CD1c-positive myeloid dendritic cell (primary cell): ENCODE data around the gene ST14.
"Not testable (repeated sequence)": the region's sequence is repeated elsewhere in the genome, so short reads cannot be mapped to it uniquely, and the experiment has no call there.

Experiments used
- DNase-seq: peaks from one replicate; pipeline ENCODE4 v3.0.0-alpha.2; 2016; ENCODE audit errors: extremely low spot score

Gene ST14

DNA sequence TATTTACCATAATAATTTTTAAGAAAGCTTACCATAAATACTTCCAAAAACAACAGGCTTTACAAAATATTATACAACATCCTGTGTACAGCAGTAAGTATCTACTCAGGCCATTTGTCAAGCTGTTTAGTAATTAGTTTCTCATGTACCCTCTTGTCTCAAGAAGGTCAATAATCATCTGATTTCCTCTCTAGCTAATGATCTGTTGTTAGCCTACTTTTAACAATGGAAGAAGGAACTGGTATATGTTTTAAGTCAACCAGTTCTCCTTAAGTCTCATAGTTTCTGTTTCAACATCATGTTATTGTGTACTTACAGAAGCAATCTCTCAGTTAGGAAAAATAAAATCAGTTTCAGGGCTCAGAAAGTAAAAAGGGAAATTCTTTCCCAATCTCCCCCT lies 73.9 kb downstream of the ST14 start:
- not testable (repeated sequence) for DNase-seq

DNA sequence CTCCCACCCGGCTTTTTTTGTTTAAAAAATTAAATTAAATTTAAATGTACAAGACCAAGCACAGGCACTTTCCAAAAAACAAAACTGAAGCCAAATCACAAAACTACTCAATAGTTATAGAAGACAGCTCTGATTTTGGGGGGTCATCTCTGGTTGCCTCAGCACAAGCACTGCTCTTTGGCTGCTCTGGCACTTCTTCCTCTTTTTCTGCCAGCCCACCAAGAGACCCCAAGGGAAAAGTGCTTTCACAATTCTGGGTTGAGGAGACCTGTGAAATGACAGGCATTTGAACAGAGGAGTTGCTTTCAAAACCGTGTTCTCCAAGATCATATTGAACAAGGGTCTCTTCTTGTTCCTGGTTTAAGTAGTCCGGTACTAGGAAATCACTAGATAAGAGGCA lies 74.3 kb downstream of the ST14 start:
- DNase-seq: not testable (repeated sequence)

DNA sequence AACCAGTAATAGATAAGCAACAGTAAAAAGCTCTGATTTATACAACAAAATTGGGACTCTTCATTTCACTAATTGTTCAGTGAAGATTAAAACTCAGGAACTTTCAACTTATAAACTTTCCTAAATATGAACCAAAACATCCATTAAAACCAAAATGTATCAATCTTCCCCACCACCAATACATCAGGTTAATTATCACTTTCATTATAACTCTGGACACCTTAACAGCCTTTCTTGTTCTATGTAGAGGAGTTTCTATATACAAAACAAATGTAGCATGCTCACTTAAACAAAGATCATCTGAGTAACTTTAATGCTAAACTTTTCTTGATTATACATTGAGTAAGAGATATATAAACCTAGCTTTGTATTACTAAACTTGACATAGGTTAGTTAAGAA lies 74.7 kb downstream of the ST14 start:
- DNase-seq: no peak

DNA sequence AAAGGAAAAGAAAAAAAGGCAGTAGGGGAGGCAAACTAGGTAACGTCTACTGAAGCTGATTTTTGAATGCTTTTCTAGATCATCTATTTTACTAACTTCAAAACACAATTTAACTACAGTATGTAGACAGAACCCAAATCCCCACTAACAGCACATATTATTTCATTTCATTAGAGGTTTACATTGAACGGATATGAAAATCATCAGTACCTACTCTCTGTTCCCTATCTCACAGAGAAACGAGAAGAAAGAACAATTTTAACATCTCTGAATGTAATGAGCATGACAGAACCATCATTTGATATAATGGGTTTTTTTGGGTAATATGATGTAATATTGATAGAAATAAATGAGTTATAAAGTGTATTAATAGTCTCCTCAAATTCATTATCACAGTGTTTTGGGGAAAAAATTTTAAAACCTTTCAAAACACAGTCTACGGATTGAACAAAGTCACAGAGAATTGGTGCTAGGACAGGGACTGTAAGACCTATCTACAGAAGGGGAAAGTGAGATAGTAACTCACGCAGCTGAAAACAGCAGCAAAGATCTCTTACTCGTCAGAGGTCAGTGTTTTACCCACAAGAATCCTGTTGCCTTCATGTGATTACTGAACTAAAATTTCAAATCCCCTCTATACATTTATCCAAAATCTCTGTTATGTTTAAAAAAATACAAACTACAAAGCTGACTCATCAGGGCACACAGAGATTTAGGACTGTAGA lies 77.9 kb downstream of the ST14 start:
- DNase-seq: no peak

DNA sequence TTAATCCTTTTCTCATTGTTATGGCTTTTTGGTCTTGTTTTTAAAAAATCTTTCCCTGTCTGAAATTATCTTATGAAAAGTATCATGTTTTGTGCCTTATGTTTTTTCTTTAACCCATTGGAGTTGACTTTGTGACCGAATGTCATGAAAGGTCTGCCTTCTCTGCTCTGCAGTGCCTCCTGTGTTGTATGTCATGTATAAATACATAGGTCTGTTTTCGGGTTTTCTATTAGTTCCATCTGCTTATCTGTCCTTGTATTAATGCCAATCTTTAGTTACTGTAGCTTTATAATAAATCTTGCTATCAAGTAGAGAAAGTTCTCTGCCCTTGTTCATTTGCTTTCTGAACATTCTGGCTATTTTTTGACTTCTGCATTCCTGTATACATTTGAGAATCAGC lies 82.1 kb downstream of the ST14 start:
- DNase-seq: no peak

DNA sequence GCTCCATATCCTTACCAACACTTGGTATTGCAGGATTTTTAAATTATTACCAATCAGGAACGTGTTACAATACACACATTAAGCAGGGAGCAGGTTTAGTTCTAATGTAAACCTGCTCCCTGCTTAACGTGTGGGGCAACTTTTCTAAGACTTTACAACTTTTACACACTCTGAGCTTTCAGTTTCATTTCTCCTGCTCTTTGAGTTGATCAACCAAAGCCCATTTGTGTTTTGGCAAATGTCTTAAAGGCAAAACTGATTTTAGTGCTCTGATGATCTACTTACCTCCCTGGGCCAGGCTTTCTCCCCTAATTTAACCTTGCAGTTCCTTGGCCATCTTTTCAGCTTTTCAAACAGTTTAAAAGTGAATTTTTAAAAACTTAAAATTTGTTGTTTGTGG lies 84.2 kb downstream of the ST14 start:
- no peak for DNase-seq

DNA sequence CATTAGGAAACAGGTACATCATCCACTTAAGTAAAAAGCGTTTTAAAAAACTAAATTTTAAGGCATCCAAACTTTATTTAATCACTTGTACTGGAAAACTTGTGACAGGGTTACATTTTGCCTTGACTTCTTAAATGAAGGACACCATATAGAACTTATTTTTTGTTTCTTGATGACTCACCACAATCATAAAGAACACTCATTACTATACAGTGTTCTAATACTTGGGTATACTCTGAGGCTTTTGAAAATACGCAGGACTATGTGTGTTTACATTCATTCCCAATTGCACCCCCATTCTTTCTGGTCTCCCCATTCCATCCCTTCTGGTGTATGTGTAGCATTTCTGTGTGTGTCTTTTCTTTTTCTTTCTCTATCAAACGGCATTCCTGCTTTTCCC lies 85.3 kb downstream of the ST14 start:
- DNase-seq: no peak

DNA sequence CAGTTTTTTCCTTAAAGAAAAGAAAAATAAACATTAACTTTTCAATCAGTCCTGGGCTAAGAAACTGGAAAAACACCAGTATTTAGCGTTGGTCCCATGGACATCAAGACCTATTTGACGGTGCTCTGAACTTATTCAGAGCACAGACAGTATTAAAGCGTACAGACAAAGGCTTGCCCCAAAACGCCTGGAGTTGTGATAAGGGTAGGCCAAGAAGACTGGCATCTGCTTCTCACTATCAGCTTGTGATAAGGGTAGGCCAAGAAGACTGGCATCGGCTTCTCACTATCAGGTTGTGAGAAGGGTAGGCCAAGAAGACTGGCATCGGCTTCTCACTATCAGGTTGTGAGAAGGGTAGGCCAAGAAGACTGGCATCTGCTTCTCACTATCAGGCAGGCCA lies 85.8 kb downstream of the ST14 start:
- not testable (repeated sequence) for DNase-seq

DNA sequence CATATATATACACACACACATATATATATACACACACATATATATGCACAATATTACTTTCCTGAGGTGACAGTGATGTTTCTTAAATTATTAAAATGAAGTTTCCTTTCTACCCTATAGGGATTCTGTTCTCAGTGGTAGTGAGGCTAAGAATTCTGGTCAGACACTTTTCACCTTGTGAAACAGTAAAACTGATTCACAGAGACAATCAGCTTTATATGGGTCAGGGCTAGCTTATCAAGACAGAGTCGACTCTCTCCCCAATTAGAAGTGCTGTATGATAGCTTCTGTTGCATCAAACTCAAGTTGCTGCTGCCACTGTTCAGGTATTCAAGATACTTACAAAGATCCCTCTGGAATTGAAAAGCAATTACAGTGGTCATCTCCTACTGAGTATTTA lies 86.7 kb downstream of the ST14 start:
- no peak for DNase-seq

DNA sequence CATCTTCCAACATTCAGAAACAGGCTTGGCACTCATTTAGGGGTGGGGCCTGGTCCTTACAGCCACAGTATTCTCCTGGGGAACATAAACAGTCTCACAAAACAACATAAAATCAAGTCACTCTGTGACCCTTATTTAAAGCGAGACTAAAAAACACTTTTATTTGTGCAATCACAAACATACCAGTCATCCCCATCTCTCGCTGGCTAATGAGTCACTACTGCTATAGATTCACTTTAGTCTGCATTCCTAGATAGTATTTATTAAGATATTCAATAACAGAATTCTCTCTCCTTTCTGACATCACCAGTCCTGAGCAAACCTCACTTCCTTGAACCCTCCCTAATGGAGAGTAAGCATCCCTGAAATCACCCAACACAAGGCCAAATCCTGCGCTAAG lies 87.2 kb downstream of the ST14 start:
- DNase-seq: no peak

DNA sequence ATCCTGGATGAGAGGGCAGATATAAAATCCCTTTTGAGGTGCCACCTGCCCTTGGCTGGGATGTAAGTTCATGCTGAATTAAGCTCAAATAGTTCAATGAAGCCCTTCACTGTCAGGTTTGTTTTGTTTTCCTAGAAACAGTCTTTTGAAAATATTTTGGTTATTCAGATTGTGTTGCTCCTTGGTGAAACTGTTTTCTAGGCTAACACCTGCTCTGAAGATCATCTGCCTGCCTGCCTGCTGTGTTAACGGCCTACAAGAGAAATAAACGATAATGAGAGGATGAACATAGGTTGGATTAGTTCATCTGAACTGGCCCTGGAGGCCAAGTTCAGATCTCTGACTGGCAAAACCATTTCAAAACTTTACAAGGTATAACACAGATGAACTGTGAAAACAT lies 87.7 kb downstream of the ST14 start:
- DNase-seq: no peak

DNA sequence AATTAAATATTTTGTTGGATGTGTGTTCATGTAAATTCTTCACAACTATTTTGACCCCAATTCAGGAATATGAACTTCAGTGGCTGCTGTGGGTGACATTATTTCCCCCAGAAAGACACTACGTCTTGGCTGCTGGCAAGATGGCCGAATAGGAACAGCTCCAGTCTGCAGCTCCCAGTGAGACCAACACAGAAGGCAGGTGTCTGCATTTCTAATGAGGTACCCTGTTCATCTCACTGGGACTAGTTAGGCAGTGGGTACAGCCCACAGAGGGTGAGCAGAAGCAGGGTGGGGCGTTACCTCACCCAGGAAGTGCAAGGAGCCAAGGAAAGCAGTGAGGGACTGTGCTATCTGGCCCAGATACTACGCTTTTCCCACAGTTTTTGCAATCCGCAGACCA lies 89.8 kb downstream of the ST14 start:
- DNase-seq: no peak

DNA sequence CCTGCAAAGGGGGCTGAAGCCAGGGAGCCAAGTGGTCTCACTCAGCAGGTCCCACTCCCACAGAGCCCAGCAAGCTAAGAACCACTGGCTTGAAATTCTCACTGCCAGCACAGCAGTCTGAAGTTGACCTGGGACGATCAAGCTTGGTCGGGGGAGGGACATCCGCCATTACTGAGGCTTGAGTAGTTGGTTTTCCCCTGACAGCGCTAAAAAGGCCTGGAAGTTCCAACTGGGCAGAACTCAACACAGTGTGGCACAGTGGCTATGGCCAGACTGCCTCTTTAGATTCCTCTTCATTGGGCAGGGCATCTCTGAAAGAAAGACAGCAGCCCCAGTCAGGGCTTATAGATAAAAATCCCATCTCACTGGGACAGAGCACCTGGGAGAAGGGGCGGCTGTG lies 90.3 kb downstream of the ST14 start:
- not testable (repeated sequence) for DNase-seq

DNA sequence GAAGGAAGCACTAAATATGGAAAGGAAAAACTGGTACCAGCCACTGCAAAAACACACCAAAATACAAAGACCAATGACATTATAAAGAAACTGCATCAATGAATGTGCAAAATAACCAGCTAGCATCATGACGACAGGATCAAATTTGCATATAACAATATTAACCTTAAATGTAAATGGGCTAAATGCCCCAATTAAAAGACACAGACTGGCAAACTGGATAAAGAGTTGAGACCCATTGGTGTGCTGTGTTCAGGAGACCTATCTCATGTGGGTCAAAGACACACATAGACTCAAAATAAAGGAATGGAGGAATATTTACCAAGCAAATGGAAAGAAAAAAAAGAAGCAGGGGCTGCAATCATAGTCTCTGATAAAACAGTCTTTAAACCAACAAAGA lies 92.2 kb downstream of the ST14 start:
- DNase-seq: not testable (repeated sequence)
